SJCRH30 (cell line): ENCODE data around the gene NTM. TPM values are rescaled to one million over a fixed set of nuclear protein-coding genes. Genes with fewer than 3 reads are reported as not detected.
A peak's percentile ranks its signal among the peaks of the same experiment; 100 is the strongest.

Source experiments
- DNase-seq, 2 experiments: peaks; one replicate each; pipeline ENCODE4 v3.0.0-alpha.2; 2015 to 2020
- H3K27ac ChIP-seq: fragments of 250-450 bp; sonication (Bioruptor Pico); 2 replicates; pipeline ENCODE4 v1.5.1; 2020; ENCODE audit warnings: mild to moderate bottlenecking, moderate library complexity
- H3K27me3 ChIP-seq: fragments of 250-450 bp; sonication (Bioruptor Pico); 2 replicates; pipeline ENCODE4 v1.5.1; 2020; ENCODE audit warnings: mild to moderate bottlenecking, moderate library complexity
- H3K36me3 ChIP-seq: fragments of 250-450 bp; sonication (Bioruptor Pico); 2 replicates; pipeline ENCODE4 v1.5.1; 2020; ENCODE audit warnings: mild to moderate bottlenecking, moderate library complexity
- H3K4me1 ChIP-seq: fragments of 250-450 bp; sonication (Bioruptor Pico); 2 replicates; pipeline ENCODE4 v1.5.1; 2020; ENCODE audit warnings: mild to moderate bottlenecking, moderate library complexity
- H3K4me3 ChIP-seq: fragments of 250-450 bp; sonication (Bioruptor Pico); 2 replicates; pipeline ENCODE4 v1.5.1; 2020; ENCODE audit warnings: mild to moderate bottlenecking, moderate library complexity
- H3K9me3 ChIP-seq: fragments of 250-450 bp; sonication (Bioruptor Pico); replicated peaks from 2 replicates; pipeline ENCODE4 v1.5.1; 2020; ENCODE audit warnings: mild to moderate bottlenecking, moderate library complexity
- total RNA-seq: library from RNA; depleted of rRNA; stranded (reverse); fragments of >200 nt; shearing (Covaris generic); gene quantifications from 2 replicates; pipeline ENCODE4 v1.2.3, GENCODE V29; 2014

The NTM gene
- total RNA-seq, 1 experiment from 2014 or later: not detected

- H3K9me3 ChIP-seq: no peaks in the 10 kb centered on the region
- no peaks in the 10 kb centered on the region for H3K4me1 ChIP-seq
- H3K36me3 ChIP-seq: no peaks in the 10 kb centered on the region
- H3K27ac ChIP-seq: no peak overlapping the region
- no peaks in the 10 kb centered on the region for H3K27me3 ChIP-seq
- DNase-seq: no peak
- H3K4me3 ChIP-seq: no peak overlapping the region
Observed at GRCh38 chr11:131661132-131661531, 290.7 kb downstream of the NTM start.

- H3K9me3 ChIP-seq: no peaks in the 10 kb centered on the region
- H3K4me3 ChIP-seq: no peak overlapping the region
- H3K4me1 ChIP-seq: no peaks in the 10 kb centered on the region
- no peak overlapping the region for H3K27ac ChIP-seq
- H3K27me3 ChIP-seq: no peaks in the 10 kb centered on the region
- no peaks in the 10 kb centered on the region for H3K36me3 ChIP-seq
- no peak for DNase-seq
Observed at GRCh38 chr11:131662317-131662972, 292.0 kb downstream of the NTM start.

GRCh38 chr11:131662993-131663392 is 292.6 kb downstream of the NTM start:
- no peak for DNase-seq
- Histone ChIP-seq H3K27ac (no peak overlapping the region), H3K9me3 (no peaks in the 10 kb centered on the region), H3K36me3 (no peaks in the 10 kb centered on the region), H3K4me1 (no peaks in the 10 kb centered on the region), H3K4me3 (no peak overlapping the region), H3K27me3 (no peaks in the 10 kb centered on the region)

- H3K36me3 ChIP-seq: no peaks in the 10 kb centered on the region
- H3K4me3 ChIP-seq: no peak overlapping the region
- no peaks in the 10 kb centered on the region for H3K9me3 ChIP-seq
- H3K4me1 ChIP-seq: no peaks in the 10 kb centered on the region
- H3K27ac ChIP-seq: no peak overlapping the region
- no peak for DNase-seq
- H3K27me3 ChIP-seq: no peaks in the 10 kb centered on the region
Observed at GRCh38 chr11:131663405-131664200, 293.2 kb downstream of the NTM start.

- no peaks in the 10 kb centered on the region for H3K4me1 ChIP-seq
- H3K9me3 ChIP-seq: no peaks in the 10 kb centered on the region
- H3K36me3 ChIP-seq: no peaks in the 10 kb centered on the region
- DNase-seq: no peak
- no peak overlapping the region for H3K27ac ChIP-seq
- no peaks in the 10 kb centered on the region for H3K27me3 ChIP-seq
- no peak overlapping the region for H3K4me3 ChIP-seq
Observed at GRCh38 chr11:131664293-131664692, 293.9 kb downstream of the NTM start.

- H3K27me3 ChIP-seq: no peaks in the 10 kb centered on the region
- no peak overlapping the region for H3K27ac ChIP-seq
- no peaks in the 10 kb centered on the region for H3K36me3 ChIP-seq
- no peak overlapping the region for H3K4me3 ChIP-seq
- H3K4me1 ChIP-seq: no peaks in the 10 kb centered on the region
- peak in 1 of 2 experiments; percentile 43 for DNase-seq
- no peaks in the 10 kb centered on the region for H3K9me3 ChIP-seq
Observed at GRCh38 chr11:131664816-131665215, 294.4 kb downstream of the NTM start.

DNA sequence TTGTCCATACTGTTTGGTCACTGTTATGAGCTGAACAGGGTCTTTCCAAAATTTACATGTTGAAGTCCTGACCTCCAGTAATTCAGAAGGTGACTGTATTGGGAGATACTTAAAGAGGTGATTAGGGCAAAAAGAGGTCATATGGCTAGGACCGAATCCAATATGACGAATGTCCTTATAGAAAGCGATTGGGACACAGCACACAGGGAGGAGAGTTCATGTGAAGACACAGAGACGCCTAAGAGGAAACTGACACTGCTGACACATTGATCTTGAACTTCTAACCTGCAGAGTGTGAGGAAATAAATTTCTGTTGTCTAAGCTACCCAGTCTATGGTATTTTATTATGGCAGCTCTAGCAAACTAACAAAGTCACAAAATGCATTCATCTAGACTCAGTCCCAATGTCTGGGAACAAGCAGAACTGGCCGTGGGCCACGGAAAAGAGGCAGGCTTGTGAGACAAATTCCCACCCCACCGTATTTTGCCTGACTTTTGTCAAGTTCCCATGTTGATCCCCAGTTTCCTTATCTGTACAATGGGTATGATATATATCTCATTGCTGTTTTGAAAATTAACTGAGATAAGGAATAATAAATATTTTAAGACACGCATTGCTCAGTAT is 295.0 kb downstream of the NTM start:
- Histone ChIP-seq H3K9me3 (no peaks in the 10 kb centered on the region), H3K36me3 (no peaks in the 10 kb centered on the region), H3K4me3 (no peak overlapping the region), H3K4me1 (no peaks in the 10 kb centered on the region), H3K27me3 (no peaks in the 10 kb centered on the region), H3K27ac (no peak overlapping the region)
- DNase-seq: no peak

DNA sequence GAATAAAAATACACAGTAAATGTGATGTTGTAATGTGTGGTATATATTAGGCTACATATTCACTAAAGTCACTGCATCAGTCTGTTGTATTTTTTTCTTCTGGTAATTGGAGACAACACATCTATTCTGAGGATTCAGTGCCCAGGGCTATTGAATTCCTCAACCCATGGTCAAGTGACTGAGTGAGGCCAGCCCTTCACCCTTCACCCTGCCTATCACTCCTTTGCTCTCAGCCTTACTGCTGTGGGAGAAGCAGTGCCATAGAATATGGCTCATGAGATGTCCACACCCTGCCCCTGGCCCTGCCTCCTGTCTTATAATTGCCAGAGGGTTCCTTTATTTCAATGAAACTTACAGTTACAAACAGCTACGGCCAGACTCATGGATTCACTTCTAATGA is 295.6 kb downstream of the NTM start:
- H3K36me3 ChIP-seq: no peaks in the 10 kb centered on the region
- no peaks in the 10 kb centered on the region for H3K4me1 ChIP-seq
- H3K9me3 ChIP-seq: no peaks in the 10 kb centered on the region
- H3K27ac ChIP-seq: no peak overlapping the region
- no peak overlapping the region for H3K4me3 ChIP-seq
- H3K27me3 ChIP-seq: no peaks in the 10 kb centered on the region
- DNase-seq: no peak

GRCh38 chr11:131666617-131667016 is 296.2 kb downstream of the NTM start:
- no peaks in the 10 kb centered on the region for H3K4me1 ChIP-seq
- DNase-seq: no peak
- no peaks in the 10 kb centered on the region for H3K36me3 ChIP-seq
- H3K27ac ChIP-seq: no peak overlapping the region
- no peaks in the 10 kb centered on the region for H3K9me3 ChIP-seq
- H3K4me3 ChIP-seq: no peak overlapping the region
- no peaks in the 10 kb centered on the region for H3K27me3 ChIP-seq

GRCh38 chr11:131667566-131667965 is 297.2 kb downstream of the NTM start:
- H3K4me1 ChIP-seq: no peaks in the 10 kb centered on the region
- no peak for DNase-seq
- H3K36me3 ChIP-seq: no peaks in the 10 kb centered on the region
- H3K4me3 ChIP-seq: no peak overlapping the region
- no peaks in the 10 kb centered on the region for H3K9me3 ChIP-seq
- H3K27me3 ChIP-seq: no peaks in the 10 kb centered on the region
- no peak overlapping the region for H3K27ac ChIP-seq

- H3K27ac ChIP-seq: no peak overlapping the region
- H3K4me1 ChIP-seq: no peaks in the 10 kb centered on the region
- no peaks in the 10 kb centered on the region for H3K36me3 ChIP-seq
- no peaks in the 10 kb centered on the region for H3K27me3 ChIP-seq
- H3K9me3 ChIP-seq: no peaks in the 10 kb centered on the region
- DNase-seq: peak; percentile 46 to 60
- no peak overlapping the region for H3K4me3 ChIP-seq
Observed at GRCh38 chr11:131668500-131669400, 298.3 kb downstream of the NTM start.

DNA sequence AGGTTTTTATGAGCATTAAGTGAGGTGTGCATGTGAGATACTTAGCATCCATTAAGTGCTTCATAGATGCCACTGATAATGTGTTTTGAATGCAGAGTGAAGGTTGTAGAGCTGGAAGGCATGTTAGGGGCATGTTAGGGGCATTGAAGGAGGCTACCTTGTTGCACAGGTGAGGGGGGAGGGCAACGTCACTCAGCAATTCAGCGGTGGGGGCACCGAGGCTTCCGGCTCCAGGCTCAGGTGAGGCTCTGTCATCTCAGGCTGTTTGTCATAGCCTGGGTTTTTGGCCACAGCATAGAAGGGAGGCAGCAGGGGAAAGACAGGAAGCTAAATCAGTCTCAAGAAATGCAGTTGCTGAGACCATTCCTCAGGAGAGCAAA is 299.0 kb downstream of the NTM start:
- DNase-seq: no peak
- H3K36me3 ChIP-seq: no peaks in the 10 kb centered on the region
- no peak overlapping the region for H3K27ac ChIP-seq
- H3K9me3 ChIP-seq: no peaks in the 10 kb centered on the region
- H3K4me1 ChIP-seq: no peaks in the 10 kb centered on the region
- no peak overlapping the region for H3K4me3 ChIP-seq
- H3K27me3 ChIP-seq: no peaks in the 10 kb centered on the region

GRCh38 chr11:131670876-131671275 is 300.5 kb downstream of the NTM start:
- DNase-seq: no peak
- H3K9me3 ChIP-seq: no peaks in the 10 kb centered on the region
- no peak overlapping the region for H3K4me3 ChIP-seq
- no peaks in the 10 kb centered on the region for H3K36me3 ChIP-seq
- H3K4me1 ChIP-seq: no peaks in the 10 kb centered on the region
- H3K27me3 ChIP-seq: no peaks in the 10 kb centered on the region
- no peak overlapping the region for H3K27ac ChIP-seq

DNA sequence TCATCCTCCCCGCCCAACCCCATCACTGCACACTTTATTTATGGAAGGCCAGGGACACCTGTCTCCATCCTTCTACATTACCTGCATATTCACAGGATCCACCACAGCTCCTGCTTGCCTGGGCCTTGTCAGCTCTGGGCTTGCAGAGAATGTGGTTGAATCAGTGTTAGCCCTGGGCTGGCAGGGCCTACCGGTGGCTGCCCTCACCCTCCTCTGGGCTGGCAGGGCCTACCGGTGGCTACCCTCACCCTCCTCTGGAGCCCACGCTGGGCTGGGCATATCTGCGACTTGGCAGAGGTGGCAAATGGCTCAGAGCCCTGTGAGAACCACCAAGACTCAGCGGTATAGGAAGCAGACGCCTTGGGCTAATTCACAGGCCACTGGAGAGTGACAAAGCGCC is 300.9 kb downstream of the NTM start:
- Histone ChIP-seq H3K27me3 (no peaks in the 10 kb centered on the region), H3K36me3 (no peaks in the 10 kb centered on the region), H3K27ac (no peak overlapping the region), H3K4me1 (no peaks in the 10 kb centered on the region), H3K9me3 (no peaks in the 10 kb centered on the region), H3K4me3 (no peak overlapping the region)
- no peak for DNase-seq

- peak; percentile 21 to 57 for DNase-seq
- Histone ChIP-seq H3K4me1 (no peaks in the 10 kb centered on the region), H3K27ac (no peak overlapping the region), H3K36me3 (no peaks in the 10 kb centered on the region), H3K4me3 (no peak overlapping the region), H3K27me3 (no peaks in the 10 kb centered on the region), H3K9me3 (no peaks in the 10 kb centered on the region)
Observed at GRCh38 chr11:131671734-131672133, 301.3 kb downstream of the NTM start.
